Measurements from ENCODE around the gene RANBP10. TPM values are rescaled to one million over a fixed set of nuclear protein-coding genes. Genes with fewer than 3 reads are reported as not detected.

RANBP10 gene
- total RNA-seq, 1 experiment from 2014 or later = 15.6 TPM

DNA sequence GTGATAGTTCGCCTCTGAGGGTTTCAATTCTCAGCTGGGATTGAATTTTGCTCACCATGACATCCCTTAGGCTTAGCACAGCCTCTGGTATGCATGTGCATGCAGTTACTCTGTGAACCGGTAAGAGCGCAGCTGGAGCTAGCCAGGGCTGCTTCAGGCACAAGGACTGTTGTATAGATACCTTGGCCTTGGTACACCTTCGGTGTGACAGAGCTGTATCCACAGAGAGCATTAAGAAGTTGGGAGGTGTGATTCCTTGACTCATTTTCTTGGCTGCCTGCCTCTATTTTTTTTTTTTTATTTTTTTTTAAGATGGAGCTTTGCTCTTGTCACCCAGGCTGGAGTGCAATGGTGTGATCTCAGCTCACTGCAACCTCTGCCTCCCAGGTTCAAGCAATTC lies 38.1 kb upstream of the RANBP10 start:
- H3K9me3 Mint-ChIP-seq = peaks cover 0 to 2% of the 10 kb centered on the region in 2 experiments; a peak in 1 of 5 replicates
- Histone ChIP-seq H3K14ac (ENCODE audit: insufficient read depth, low read length) (no peak overlapping the region), H3K9ac (ENCODE audit: extremely low read depth, insufficient read length, low read length) (no peak overlapping the region), H3K23ac (ENCODE audit: insufficient read length, low read depth, low read length) (no peak overlapping the region), H3K23me2 (ENCODE audit: insufficient read length, low read depth, low read length, poor library complexity, severe bottlenecking) (peaks cover 14% of the 10 kb centered on the region), H2BK12ac (ENCODE audit: insufficient read length, low read depth, low read length) (no peak overlapping the region), H2BK5ac (ENCODE audit: insufficient read length, low read length) (no peak overlapping the region), H2BK15ac (ENCODE audit: low read depth, low read length) (no peak overlapping the region), H4K91ac (ENCODE audit: insufficient read length, low read depth, low read length) (no peak overlapping the region), H3K27ac (ENCODE audit: insufficient read length, low read depth, low read length) (no peak overlapping the region), H3K56ac (ENCODE audit: insufficient read length, low read depth, low read length) (no peak overlapping the region), H3T11ph (ENCODE audit: low read length) (no peak overlapping the region), H3K4ac (ENCODE audit: low read depth, low read length) (no peak overlapping the region), H4K5ac (ENCODE audit: insufficient read length, low read depth, low read length) (no peak overlapping the region), H3K79me1 (ENCODE audit: insufficient read depth, low read depth, low read length, poor library complexity, severe bottlenecking) (no peaks in the 10 kb centered on the region), H3K9me3 (ENCODE audit: control insufficient read depth, low read depth, low read length) (no peaks in the 10 kb centered on the region), H2BK20ac (ENCODE audit: low read depth, low read length, poor library complexity, severe bottlenecking) (no peak overlapping the region), H3K18ac (ENCODE audit: insufficient read length, low read depth, low read length) (no peak overlapping the region), H4K20me1 (ENCODE audit: control insufficient read depth, insufficient read depth, insufficient read length) (no peaks in the 10 kb centered on the region), H3K4me2 (ENCODE audit: insufficient read depth, insufficient read length, low read length) (peak overlapping the region; percentile 7), H3K79me2 (ENCODE audit: insufficient read depth, low read length) (peaks cover 15% of the 10 kb centered on the region; the same call in 1 of the 2 replicates), H3K27me3 (ENCODE audit: insufficient read depth, low read length) (no peaks in the 10 kb centered on the region), H2AFZ (ENCODE audit: low read length) (no peak overlapping the region), H2BK120ac (ENCODE audit: low read depth, low read length, poor library complexity, severe bottlenecking) (no peak overlapping the region), H2AK5ac (ENCODE audit: insufficient read length, low read length) (no peak overlapping the region), H4K8ac (replicated peaks; ENCODE audit: insufficient read length, low read depth, low read length) (no peak overlapping the region), H3K4me1 (ENCODE audit: insufficient read depth, low read length) (peaks cover 10% of the 10 kb centered on the region; the same call in 1 of the 2 replicates)
- WGBS (ENCODE audit: extremely low coverage, insufficient read length, low lambda C conversion rate) = no CpG with 5 or more reads among the region's 4 CpGs
- TF ChIP-seq, protein P1, sequence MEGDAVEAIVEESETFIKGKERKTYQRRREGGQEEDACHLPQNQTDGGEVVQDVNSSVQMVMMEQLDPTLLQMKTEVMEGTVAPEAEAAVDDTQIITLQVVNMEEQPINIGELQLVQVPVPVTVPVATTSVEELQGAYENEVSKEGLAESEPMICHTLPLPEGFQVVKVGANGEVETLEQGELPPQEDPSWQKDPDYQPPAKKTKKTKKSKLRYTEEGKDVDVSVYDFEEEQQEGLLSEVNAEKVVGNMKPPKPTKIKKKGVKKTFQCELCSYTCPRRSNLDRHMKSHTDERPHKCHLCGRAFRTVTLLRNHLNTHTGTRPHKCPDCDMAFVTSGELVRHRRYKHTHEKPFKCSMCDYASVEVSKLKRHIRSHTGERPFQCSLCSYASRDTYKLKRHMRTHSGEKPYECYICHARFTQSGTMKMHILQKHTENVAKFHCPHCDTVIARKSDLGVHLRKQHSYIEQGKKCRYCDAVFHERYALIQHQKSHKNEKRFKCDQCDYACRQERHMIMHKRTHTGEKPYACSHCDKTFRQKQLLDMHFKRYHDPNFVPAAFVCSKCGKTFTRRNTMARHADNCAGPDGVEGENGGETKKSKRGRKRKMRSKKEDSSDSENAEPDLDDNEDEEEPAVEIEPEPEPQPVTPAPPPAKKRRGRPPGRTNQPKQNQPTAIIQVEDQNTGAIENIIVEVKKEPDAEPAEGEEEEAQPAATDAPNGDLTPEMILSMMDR (conservative IDR thresholded peaks at IDR 0.05) = 0 out of 3 replicates have a peak, but pooled peaks have one; percentile 8
- DNase-seq = no peak
- H3K4me1 Mint-ChIP-seq = peaks cover 46 to 53% of the 10 kb centered on the region in 2 experiments
- H3K4me3 Mint-ChIP-seq = peak overlapping the region; percentile 90 to 92; a peak in 4 of 5 replicates
- H3K36me3 Mint-ChIP-seq (ENCODE audit: insufficient read depth in 1 of 3, low read depth in 3 of 3) = peaks cover 5 to 16% (median 8%) of the 10 kb centered on the region in 3 experiments
- H3K27me3 Mint-ChIP-seq (ENCODE audit: low read depth) = no peaks in the 10 kb centered on the region
- no peak overlapping the region for H3K27ac Mint-ChIP-seq
